GM10266 (cell line): ENCODE results near the gene CCS.

Experiments used
- DNase-seq: peaks from one replicate; pipeline ENCODE4 v3.0.0; 2012; ENCODE audit errors: extremely low spot score
- CTCF ChIP-seq: IDR thresholded peaks from 2 replicates; pipeline ENCODE4 v1.5.1; 2012; ENCODE audit warnings: mild to moderate bottlenecking, low read depth; ENCODE audit not compliant: control insufficient read depth, insufficient read depth; ENCODE audit errors: missing control alignments

Gene CCS

GRCh38 chr11:66547662-66548009, 45.3 kb upstream of the CCS start:
- DNase-seq: no peak
- TF ChIP-seq CTCF: no peak

- no peak for DNase-seq
- TF ChIP-seq CTCF: no peak
These were observed 44.9 kb upstream of the CCS start for GRCh38 chr11:66548041-66548440.

- no peak for TF ChIP-seq CTCF
- no peak for DNase-seq
These were observed 44.0 kb upstream of the CCS start for GRCh38 chr11:66548774-66549630.

GRCh38 chr11:66549696-66550095, 43.3 kb upstream of the CCS start:
- no peak for TF ChIP-seq CTCF

GRCh38 chr11:66550887-66551286, 42.1 kb upstream of the CCS start:
- no peak for TF ChIP-seq CTCF
- DNase-seq: no peak

More at GRCh38 chr11:66549696-66550095, 43.3 kb upstream of the CCS start:
- no peak for DNase-seq

GRCh38 chr11:66554602-66555001, 38.4 kb upstream of the CCS start:
- no peak for DNase-seq
- no peak for TF ChIP-seq CTCF

GRCh38 chr11:66555416-66555815, 37.6 kb upstream of the CCS start:
- TF ChIP-seq CTCF: no peak
- no peak for DNase-seq
